Mucosa of descending colon (tissue), 3 donors: ENCODE data around the gene MT3. TPM values are rescaled to one million over a fixed set of nuclear protein-coding genes. Genes with fewer than 3 reads are reported as not detected.
"Not testable (repeated sequence)": the region's sequence is repeated elsewhere in the genome, so short reads cannot be mapped to it uniquely, and the experiment has no call there.

Experiments
- ATAC-seq: fragments of 200-7000 bp; cut with Tn5 transposase; one replicate; pipeline ENCODE4 v1.9.1; 2020; ENCODE audit warnings: mild to moderate bottlenecking, moderate library complexity
- DNase-seq, 3 donors: peaks; one replicate each; pipeline ENCODE4 v3.0.0-alpha.2; 2020
- H3K36me3 ChIP-seq: fragments of 200-600 bp; one replicate; pipeline ENCODE4 v1.8.0; 2021; ENCODE audit warnings: low read depth, mild to moderate bottlenecking
- H3K4me1 ChIP-seq: fragments of 200-600 bp; one replicate; pipeline ENCODE4 v1.8.0; 2021; ENCODE audit warnings: low read depth, mild to moderate bottlenecking
- H3K4me3 ChIP-seq: fragments of 200-600 bp; one replicate; pipeline ENCODE4 v1.8.0; 2021; ENCODE audit warnings: mild to moderate bottlenecking
- H3K9me3 ChIP-seq: fragments of 200-600 bp; one replicate; pipeline ENCODE4 v1.8.0; 2021; ENCODE audit warnings: mild to moderate bottlenecking
- CTCF ChIP-seq: fragments of 200-600 bp; IDR thresholded peaks from one replicate; pipeline ENCODE4 v1.8.0; 2022; ENCODE audit warnings: antibody characterized with exemption, mild to moderate bottlenecking
- intact Hi-C, 2 donors: fragments of 100-400 bp; cut with DNase I in 1 of 2; cut with micrococcal nuclease in 1 of 2; formaldehyde crosslinking; loops; one replicate each; pipeline versions ENCODE4 v1.11.0 to v1.11.1; 2022; cut with DNase I, micrococcal nuclease
- total RNA-seq, 3 donors: library from RNA; stranded (reverse); fragmentation: NEBNext Ultra II Directional in 2 of 3; extraction: Animal tissue kit (Norgen Biotek cat#: 25700) in 2 of 3; gene quantifications; one replicate each; pipeline versions ENCODE4 v1.2.1 to v1.2.4, GENCODE V29; 2021 to 2023
- donor health status: DM: no; HTN: no; CAD: no; lungs with moderate emphysema.
- donor health status: DM: no; HTN: no; CAD: no.
- donor health status: DM: no; HTN: yes; CAD: no.

Gene MT3
- total RNA-seq, 3 donors from 2014 or later: 3.0 to 8.8 TPM; not detected in 1

GRCh38 chr16:56574625-56575024 is 14.7 kb upstream of the MT3 start:
- no peak for TF ChIP-seq CTCF
- intact Hi-C loops: loop anchor here (5.0 kb wide), 1 partner anchor 128 kb away; no protein-coding TSS in a partner anchor
- ATAC-seq: no peak

GRCh38 chr16:56576585-56577299 is 12.6 kb upstream of the MT3 start:
- peak; percentile 83 to 91 (median 87) for DNase-seq
- H3K9me3 ChIP-seq: no peaks in the 10 kb centered on the region
- intact Hi-C loops: loop anchor here (5.0 kb wide), 1 partner anchor 126 kb away; no protein-coding TSS in a partner anchor
- H3K4me1 ChIP-seq: no peaks in the 10 kb centered on the region
- H3K4me3 ChIP-seq: no peak overlapping the region
- ATAC-seq: peak; percentile 100
- peak; percentile 60 for TF ChIP-seq CTCF
- H3K36me3 ChIP-seq: no peaks in the 10 kb centered on the region

More at GRCh38 chr16:56574625-56575024, 14.7 kb upstream of the MT3 start:
- no peak for DNase-seq
- Histone ChIP-seq H3K9me3 (no peaks in the 10 kb centered on the region), H3K4me1 (no peaks in the 10 kb centered on the region), H3K4me3 (no peak overlapping the region), H3K36me3 (no peaks in the 10 kb centered on the region)

GRCh38 chr16:56577300-56577625 is 12.1 kb upstream of the MT3 start:
- Histone ChIP-seq H3K4me1 (no peaks in the 10 kb centered on the region), H3K36me3 (no peaks in the 10 kb centered on the region), H3K4me3 (no peak overlapping the region), H3K9me3 (no peaks in the 10 kb centered on the region)
- intact Hi-C loops: loop anchor here (5.0 kb wide), 1 partner anchor 125 kb away; no protein-coding TSS in a partner anchor
- ATAC-seq (no peak), DNase-seq (no peak)
- TF ChIP-seq CTCF: no peak

- DNase-seq (no peak), ATAC-seq (no peak)
- Histone ChIP-seq H3K36me3 (no peaks in the 10 kb centered on the region), H3K4me3 (no peak overlapping the region), H3K9me3 (no peaks in the 10 kb centered on the region), H3K4me1 (no peaks in the 10 kb centered on the region)
- TF ChIP-seq CTCF: no peak
- intact Hi-C loops: no loop called here
Measured at GRCh38 chr16:56580391-56581048, 8.8 kb upstream of the MT3 start.

- DNase-seq, intact Hi-C loops, ATAC-seq, H3K4me1 ChIP-seq, H3K4me3 ChIP-seq, H3K36me3 ChIP-seq, H3K9me3 ChIP-seq: not testable (repeated sequence)
Measured at GRCh38 chr16:56582911-56583310, 6.4 kb upstream of the MT3 start.
